Fibroblast of mammary gland (primary cell): ENCODE results near the gene GRSF1.
"Not testable (repeated sequence)": the region's sequence is repeated elsewhere in the genome, so short reads cannot be mapped to it uniquely, and the experiment has no call there.

Experiments used
- DNase-seq: peaks from one replicate; pipeline ENCODE4 v3.0.0-alpha.2; 2010; ENCODE audit warnings: low read depth
- H3K4me3 ChIP-seq: 2 replicates; pipeline ENCODE4 v1.5.1; 2011; ENCODE audit warnings: low read depth, mild to moderate bottlenecking, low read length, moderate library complexity; ENCODE audit not compliant: control insufficient read depth
- TF ChIP-seq, protein P1 (sequence below): conservative IDR thresholded peaks from 2 replicates; pipeline ENCODE4 v1.5.1; 2011; ENCODE audit warnings: low read depth, low read length, inconsistent platforms; ENCODE audit not compliant: control insufficient read depth, insufficient read depth

The GRSF1 gene

DNA sequence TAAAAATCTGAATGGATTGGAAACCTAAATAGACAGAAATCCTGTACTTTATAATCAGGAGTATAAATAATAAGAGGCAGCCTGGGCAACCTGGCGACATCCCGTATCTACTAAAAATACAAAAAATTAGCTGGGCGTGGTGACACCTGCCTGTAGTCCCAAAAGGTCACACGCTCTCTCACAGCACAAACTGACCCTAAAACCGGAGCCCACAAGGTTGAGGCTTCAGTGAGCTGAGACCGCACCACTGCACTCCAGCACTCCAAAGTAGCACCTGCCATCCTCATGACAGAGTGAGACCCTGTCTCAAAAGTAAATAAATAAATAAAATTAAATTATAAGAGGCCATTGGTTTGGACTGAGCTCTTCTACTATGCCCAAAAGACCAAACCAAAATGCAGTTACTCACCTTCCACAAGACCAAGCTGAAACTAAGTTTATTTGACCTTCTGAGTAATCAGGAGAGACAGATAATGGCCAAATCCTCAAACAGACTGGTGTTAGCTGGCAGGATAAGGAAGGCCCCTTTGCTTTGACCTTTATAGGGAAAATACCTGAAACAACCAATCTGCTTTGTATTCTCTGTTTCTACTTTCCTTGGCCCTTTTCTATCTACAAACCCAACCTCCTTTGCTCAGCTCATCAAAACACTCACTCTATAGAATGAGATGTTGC lies 3.2 kb upstream of the GRSF1 start:
- TF ChIP-seq, protein P1, sequence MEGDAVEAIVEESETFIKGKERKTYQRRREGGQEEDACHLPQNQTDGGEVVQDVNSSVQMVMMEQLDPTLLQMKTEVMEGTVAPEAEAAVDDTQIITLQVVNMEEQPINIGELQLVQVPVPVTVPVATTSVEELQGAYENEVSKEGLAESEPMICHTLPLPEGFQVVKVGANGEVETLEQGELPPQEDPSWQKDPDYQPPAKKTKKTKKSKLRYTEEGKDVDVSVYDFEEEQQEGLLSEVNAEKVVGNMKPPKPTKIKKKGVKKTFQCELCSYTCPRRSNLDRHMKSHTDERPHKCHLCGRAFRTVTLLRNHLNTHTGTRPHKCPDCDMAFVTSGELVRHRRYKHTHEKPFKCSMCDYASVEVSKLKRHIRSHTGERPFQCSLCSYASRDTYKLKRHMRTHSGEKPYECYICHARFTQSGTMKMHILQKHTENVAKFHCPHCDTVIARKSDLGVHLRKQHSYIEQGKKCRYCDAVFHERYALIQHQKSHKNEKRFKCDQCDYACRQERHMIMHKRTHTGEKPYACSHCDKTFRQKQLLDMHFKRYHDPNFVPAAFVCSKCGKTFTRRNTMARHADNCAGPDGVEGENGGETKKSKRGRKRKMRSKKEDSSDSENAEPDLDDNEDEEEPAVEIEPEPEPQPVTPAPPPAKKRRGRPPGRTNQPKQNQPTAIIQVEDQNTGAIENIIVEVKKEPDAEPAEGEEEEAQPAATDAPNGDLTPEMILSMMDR = no peak
- no peak for DNase-seq

GRCh38 chr4:70841951-70842350 lies 2.3 kb upstream of the GRSF1 start:
- no peak for DNase-seq
- TF ChIP-seq, protein P1 = no peak
- no peak overlapping the region for H3K4me3 ChIP-seq

More for the DNA sequence above, 3.2 kb upstream of the GRSF1 start:
- H3K4me3 ChIP-seq = no peak overlapping the region

DNA sequence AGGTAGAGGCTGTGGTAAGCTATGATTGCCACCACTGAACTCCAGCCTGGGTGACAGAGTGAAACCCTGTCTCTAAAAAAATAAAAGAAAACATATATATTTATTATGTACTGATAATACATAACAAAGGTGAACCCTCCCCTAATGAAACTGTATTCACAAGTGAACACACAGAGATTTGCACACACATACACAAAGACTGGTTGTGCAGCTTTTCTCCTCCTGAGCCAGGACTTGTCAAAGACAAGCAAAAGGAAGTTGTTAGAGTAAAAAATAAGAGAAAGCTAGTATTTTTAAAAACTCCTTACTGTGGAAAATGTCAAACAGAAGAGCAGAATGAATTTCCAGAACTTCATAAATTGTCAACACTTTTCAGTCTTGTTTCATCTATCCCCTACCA lies 1.5 kb upstream of the GRSF1 start:
- TF ChIP-seq, protein P1 = no peak
- no peak overlapping the region for H3K4me3 ChIP-seq
- DNase-seq = no peak

DNA sequence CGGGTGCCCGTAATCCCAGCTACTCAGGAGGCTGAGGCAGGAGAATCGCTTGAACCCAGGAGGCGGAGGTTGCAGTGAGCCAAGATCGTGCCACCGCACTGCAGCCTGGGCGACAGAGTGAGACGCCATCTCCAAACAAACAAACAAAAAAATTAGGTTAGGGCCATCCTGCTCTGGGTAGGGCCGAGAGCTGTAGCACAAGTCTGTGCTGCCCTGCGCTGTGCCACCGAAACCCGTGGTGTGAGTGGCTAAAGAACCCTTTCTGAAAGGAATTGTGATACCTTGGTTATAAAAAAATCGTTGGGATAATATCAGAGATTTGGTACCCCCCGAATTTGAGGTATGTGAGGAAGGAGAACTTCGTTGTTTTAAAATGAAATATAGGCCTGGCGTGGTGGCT lies 941 bp upstream of the GRSF1 start:
- not testable (repeated sequence) for H3K4me3 ChIP-seq, DNase-seq

DNA sequence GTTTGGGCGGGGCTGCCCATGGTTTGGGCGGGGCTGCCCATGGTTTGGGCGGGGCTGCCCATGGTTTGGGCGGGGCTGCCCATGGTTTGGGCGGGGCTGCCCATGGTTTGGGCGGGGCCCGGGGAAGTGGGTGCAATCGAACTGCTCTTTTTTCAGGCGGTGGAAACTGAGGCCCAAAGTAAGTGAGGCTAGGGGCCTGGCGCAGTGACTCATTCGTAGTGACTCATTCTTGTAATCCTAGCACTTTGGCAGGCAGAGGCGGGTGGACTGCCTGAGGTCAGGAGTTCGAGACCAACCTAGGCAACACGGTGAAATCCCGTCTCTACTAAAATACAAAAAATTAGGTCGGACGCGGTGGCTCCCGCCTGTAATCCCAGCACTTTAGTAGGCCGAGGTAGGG lies 447 bp upstream of the GRSF1 start:
- H3K4me3 ChIP-seq = not testable (repeated sequence)
- peak; percentile 62 for DNase-seq

DNA sequence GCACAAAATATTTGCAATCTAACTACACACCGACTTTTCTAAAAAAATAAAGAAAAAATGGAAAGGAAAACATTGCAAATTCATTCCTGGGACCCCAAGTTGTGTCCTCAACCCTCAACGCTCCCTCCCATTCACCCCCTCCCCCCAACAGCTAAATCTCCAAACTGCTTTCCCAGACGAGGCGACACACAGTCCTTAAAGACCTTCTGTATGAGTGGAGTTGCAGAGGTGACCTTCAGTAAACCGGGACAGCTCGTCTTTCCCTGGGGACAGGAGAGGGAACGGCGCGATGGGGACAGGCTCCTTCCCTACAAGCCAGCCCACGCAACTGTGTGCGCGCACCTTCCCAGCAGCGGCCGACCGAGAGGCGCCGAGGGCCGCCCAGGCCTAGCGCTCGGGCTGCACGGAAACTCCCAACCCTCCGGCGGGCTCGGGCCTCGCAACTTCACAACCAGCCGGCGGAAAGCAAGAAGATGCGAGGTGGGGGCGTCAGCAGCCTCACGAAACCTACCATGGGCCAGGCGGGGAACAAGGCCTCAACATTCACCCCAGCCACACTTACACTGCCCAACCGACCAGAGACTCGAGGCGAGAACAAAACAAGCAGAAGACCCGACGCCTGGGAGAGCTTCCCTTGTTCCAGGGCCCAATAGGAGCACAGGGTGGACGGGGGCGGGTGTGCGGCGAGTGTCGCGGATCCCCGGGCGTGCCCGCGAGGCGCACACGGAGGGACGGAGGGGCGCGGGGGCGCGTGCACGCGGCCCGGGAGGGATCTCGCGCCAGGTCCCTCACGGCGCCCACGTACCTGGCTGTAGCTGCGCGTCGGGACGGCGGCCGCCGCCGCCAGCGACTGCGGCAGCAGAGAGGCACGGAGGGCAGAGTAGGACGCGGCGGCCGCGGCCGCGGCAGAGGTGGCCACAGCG lies 763 bp downstream of the GRSF1 start:
- peak overlapping the region; percentile 79 for H3K4me3 ChIP-seq
- peak; percentile 41 for DNase-seq
- TF ChIP-seq, protein P1 = no peak

DNA sequence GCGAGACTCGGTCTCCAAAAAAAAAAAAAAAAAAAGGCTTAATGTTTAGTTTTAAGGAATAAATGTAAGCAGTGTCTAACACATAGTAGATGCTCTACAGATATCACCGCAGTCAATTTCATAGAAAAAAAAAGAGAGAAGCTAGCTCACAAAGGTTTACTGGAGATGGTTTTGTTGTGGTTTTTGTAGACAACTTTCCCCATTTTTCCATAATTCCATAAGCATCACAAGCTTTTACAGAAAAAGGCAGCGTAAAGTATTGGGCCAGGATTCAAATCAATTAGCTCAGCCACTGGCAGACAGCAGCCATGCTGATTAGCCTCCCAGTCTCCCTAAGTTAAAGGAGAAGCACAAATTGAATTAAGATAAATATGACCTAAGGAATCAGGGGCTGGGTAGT lies 1.5 kb downstream of the GRSF1 start:
- TF ChIP-seq, protein P1 = no peak
- H3K4me3 ChIP-seq = peak overlapping the region; percentile 79
- DNase-seq = peak; percentile 25
